ENCODE measurements around the gene RBCK1. TPM values are rescaled to one million over a fixed set of nuclear protein-coding genes. Genes with fewer than 3 reads are reported as not detected.

Gene RBCK1
- total and polyA plus RNA-seq, 9 of the 15 experiments (the other 6 are each of a cell fraction or from before 2014, with no cell fraction given): 5.9 to 59.3 (median 26.5) TPM

DNA sequence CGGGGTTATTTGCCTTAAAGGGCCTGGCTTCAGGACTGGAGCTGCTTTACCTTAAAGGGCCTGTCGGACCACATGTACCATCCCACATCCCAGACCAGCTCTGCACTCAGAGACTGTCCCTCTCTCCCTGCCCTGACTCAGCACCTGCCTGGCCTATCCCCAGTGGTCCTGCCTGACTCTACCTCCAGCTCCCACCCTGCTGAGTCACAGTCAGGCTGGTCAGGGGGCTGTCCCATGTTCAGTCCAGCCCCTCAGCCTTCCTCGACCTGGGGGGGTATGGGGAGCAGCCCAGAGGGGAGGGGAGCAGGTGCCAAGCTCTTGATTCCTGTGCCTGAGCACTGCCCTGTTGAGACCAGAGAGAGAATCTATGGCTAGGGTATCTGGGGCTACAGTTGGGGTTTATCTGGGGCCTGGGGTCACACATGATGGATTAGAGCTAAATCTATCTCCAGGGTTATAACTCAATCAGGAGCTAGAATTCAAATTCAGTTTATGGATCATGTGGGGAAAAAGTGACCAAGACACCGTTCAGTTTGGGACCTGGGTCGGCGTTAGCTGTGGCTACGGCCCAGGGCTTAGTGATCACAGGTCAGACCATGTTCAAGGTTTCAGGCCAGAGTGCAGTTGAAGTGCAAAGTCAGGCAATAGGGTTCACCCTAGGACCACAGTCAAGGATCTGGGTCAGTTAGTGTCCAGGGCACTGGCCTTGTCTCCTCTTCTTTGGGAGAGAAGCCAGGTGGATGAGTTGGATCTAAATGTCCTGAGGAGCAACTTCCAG lies 36.9 kb upstream of the RBCK1 start (continued):
- TF ChIP-seq STAT5A (IDR thresholded peaks at IDR 0.05; ENCODE audit: borderline replicate concordance, low read length): no peak
- no peak for TF ChIP-seq ELF4 (CRISPR knock-in tag; IDR thresholded peaks at IDR 0.05)
- no peak for TF ChIP-seq MCM3 (IDR thresholded peaks at IDR 0.05)
- TF ChIP-seq ZNF551 (CRISPR knock-in tag; IDR thresholded peaks at IDR 0.05): no peak
- TF ChIP-seq BRD9 (IDR thresholded peaks at IDR 0.05; ENCODE audit: low read depth, partially characterized antibody): no peak
- TF ChIP-seq, protein P1, sequence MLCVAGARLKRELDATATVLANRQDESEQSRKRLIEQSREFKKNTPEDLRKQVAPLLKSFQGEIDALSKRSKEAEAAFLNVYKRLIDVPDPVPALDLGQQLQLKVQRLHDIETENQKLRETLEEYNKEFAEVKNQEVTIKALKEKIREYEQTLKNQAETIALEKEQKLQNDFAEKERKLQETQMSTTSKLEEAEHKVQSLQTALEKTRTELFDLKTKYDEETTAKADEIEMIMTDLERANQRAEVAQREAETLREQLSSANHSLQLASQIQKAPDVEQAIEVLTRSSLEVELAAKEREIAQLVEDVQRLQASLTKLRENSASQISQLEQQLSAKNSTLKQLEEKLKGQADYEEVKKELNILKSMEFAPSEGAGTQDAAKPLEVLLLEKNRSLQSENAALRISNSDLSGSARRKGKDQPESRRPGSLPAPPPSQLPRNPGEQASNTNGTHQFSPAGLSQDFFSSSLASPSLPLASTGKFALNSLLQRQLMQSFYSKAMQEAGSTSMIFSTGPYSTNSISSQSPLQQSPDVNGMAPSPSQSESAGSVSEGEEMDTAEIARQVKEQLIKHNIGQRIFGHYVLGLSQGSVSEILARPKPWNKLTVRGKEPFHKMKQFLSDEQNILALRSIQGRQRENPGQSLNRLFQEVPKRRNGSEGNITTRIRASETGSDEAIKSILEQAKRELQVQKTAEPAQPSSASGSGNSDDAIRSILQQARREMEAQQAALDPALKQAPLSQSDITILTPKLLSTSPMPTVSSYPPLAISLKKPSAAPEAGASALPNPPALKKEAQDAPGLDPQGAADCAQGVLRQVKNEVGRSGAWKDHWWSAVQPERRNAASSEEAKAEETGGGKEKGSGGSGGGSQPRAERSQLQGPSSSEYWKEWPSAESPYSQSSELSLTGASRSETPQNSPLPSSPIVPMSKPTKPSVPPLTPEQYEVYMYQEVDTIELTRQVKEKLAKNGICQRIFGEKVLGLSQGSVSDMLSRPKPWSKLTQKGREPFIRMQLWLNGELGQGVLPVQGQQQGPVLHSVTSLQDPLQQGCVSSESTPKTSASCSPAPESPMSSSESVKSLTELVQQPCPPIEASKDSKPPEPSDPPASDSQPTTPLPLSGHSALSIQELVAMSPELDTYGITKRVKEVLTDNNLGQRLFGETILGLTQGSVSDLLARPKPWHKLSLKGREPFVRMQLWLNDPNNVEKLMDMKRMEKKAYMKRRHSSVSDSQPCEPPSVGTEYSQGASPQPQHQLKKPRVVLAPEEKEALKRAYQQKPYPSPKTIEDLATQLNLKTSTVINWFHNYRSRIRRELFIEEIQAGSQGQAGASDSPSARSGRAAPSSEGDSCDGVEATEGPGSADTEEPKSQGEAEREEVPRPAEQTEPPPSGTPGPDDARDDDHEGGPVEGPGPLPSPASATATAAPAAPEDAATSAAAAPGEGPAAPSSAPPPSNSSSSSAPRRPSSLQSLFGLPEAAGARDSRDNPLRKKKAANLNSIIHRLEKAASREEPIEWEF (CRISPR knock-in tag; IDR thresholded peaks at IDR 0.05): no peak
- TF ChIP-seq FOS (IDR thresholded peaks at IDR 0.05; ENCODE audit: extremely low read depth, insufficient read length): no peak
- TF ChIP-seq, protein P2, sequence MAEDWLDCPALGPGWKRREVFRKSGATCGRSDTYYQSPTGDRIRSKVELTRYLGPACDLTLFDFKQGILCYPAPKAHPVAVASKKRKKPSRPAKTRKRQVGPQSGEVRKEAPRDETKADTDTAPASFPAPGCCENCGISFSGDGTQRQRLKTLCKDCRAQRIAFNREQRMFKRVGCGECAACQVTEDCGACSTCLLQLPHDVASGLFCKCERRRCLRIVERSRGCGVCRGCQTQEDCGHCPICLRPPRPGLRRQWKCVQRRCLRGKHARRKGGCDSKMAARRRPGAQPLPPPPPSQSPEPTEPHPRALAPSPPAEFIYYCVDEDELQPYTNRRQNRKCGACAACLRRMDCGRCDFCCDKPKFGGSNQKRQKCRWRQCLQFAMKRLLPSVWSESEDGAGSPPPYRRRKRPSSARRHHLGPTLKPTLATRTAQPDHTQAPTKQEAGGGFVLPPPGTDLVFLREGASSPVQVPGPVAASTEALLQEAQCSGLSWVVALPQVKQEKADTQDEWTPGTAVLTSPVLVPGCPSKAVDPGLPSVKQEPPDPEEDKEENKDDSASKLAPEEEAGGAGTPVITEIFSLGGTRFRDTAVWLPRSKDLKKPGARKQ (CRISPR knock-in tag; IDR thresholded peaks at IDR 0.05): no peak
- no peak for TF ChIP-seq ZFP30 (CRISPR knock-in tag; IDR thresholded peaks at IDR 0.05; ENCODE audit: borderline replicate concordance)
- TF ChIP-seq, protein P3, sequence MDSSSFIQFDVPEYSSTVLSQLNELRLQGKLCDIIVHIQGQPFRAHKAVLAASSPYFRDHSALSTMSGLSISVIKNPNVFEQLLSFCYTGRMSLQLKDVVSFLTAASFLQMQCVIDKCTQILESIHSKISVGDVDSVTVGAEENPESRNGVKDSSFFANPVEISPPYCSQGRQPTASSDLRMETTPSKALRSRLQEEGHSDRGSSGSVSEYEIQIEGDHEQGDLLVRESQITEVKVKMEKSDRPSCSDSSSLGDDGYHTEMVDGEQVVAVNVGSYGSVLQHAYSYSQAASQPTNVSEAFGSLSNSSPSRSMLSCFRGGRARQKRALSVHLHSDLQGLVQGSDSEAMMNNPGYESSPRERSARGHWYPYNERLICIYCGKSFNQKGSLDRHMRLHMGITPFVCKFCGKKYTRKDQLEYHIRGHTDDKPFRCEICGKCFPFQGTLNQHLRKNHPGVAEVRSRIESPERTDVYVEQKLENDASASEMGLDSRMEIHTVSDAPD (CRISPR knock-in tag; IDR thresholded peaks at IDR 0.05): no peak
- TF ChIP-seq HMGN3 (IDR thresholded peaks at IDR 0.05; ENCODE audit: borderline replicate concordance, extremely low read depth, insufficient read length, low read depth, low read length): no peak
- TF ChIP-seq CBX3 (IDR thresholded peaks at IDR 0.05; ENCODE audit: borderline replicate concordance in 1 of 2, low read length in 2 of 2): no peak
- no peak for TF ChIP-seq ZNF444 (CRISPR knock-in tag; IDR thresholded peaks at IDR 0.05)
- TF ChIP-seq, protein P4, sequence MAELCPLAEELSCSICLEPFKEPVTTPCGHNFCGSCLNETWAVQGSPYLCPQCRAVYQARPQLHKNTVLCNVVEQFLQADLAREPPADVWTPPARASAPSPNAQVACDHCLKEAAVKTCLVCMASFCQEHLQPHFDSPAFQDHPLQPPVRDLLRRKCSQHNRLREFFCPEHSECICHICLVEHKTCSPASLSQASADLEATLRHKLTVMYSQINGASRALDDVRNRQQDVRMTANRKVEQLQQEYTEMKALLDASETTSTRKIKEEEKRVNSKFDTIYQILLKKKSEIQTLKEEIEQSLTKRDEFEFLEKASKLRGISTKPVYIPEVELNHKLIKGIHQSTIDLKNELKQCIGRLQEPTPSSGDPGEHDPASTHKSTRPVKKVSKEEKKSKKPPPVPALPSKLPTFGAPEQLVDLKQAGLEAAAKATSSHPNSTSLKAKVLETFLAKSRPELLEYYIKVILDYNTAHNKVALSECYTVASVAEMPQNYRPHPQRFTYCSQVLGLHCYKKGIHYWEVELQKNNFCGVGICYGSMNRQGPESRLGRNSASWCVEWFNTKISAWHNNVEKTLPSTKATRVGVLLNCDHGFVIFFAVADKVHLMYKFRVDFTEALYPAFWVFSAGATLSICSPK (IDR thresholded peaks at IDR 0.05; ENCODE audit: borderline replicate concordance): no peak
- no peak for TF ChIP-seq SMC3 (conservative IDR thresholded peaks at IDR 0.05; ENCODE audit: insufficient read depth, low read depth, low read length)
- peak; percentile 23; the same call in 1 of the 2 replicates for TF ChIP-seq HDAC8 (tag; IDR thresholded peaks at IDR 0.05)
- no peak for TF ChIP-seq GATA2 (CRISPR knock-in tag; IDR thresholded peaks at IDR 0.05)
- 0 out of 2 replicates have a peak, but pooled peaks have one; percentile 7 for TF ChIP-seq ZNF41 (CRISPR knock-in tag; conservative IDR thresholded peaks at IDR 0.05)
